GM12878 (cell line): Measurements from ENCODE around the gene GET3. TPM values are rescaled to one million over a fixed set of nuclear protein-coding genes. Genes with fewer than 3 reads are reported as not detected.

ENCODE experiments used
- ATF2 ChIP-seq: IDR thresholded peaks from 2 replicates; pipeline ENCODE4 v1.6.1; 2012; ENCODE audit warnings: low read length, inconsistent platforms
- BACH1 ChIP-seq: fragments of 450-650 bp; IDR thresholded peaks from 2 replicates; pipeline ENCODE4 v1.6.1; 2017; ENCODE audit warnings: mild to moderate bottlenecking, borderline replicate concordance
- PRDM15 ChIP-seq: fragments of 450-650 bp; formaldehyde crosslinking; IDR thresholded peaks from 2 replicates; pipeline ENCODE4 v1.4.0; 2020; ENCODE audit warnings: mild to moderate bottlenecking, moderate library complexity
- SMAD5 ChIP-seq: IDR thresholded peaks from 2 replicates; pipeline ENCODE4 v1.6.1; 2016; ENCODE audit warnings: antibody characterized with exemption, low read depth
- TCF12 ChIP-seq: IDR thresholded peaks from 2 replicates; pipeline ENCODE4 v1.6.1; 2011; ENCODE audit warnings: low read depth, mild to moderate bottlenecking, low read length
- ZBTB4 ChIP-seq: fragments of 450-650 bp; formaldehyde crosslinking; IDR thresholded peaks from 2 replicates; pipeline ENCODE4 v1.4.0; 2022; ENCODE audit warnings: mild to moderate bottlenecking, moderate library complexity
- polyA plus RNA-seq, 11 experiments: library from polyadenylated mRNA; depleted of rRNA in 4 of 11; unstranded in 6 of 11; stranded (reverse) in 5 of 11; fragments of >200 nt; fragmentation: Nextera tagmentation in 4 of 11; fragmentation: Illumina TruSeq in 1 of 11; extraction: Ambion mirVana in 4 of 11; extraction: Trizol in 1 of 11; gene quantifications; 1 replicate in 1 of 11; 2 replicates in 10 of 11; pipeline versions ENCODE4 v1.2.1 to v1.2.3, GENCODE V29; 2011 to 2016; ENCODE audit warnings: inconsistent platforms in 2 of 11, missing spikeins in 2 of 11, low read depth in 1 of 11
- total RNA-seq, 4 experiments: library from RNA; depleted of rRNA in 3 of 4; stranded (reverse); fragments of >200 nt in 3 of 4; fragmentation: Illumina TruSeq in 1 of 4; extraction: Trizol in 1 of 4; gene quantifications; 2 replicates each; pipeline versions ENCODE4 v1.2.1 to v1.2.3, GENCODE V29; 2013 to 2021

The GET3 gene
- total and polyA plus RNA-seq, 10 of the 15 experiments (the other 5 are each of a cell fraction or from before 2014, with no cell fraction given) = 14.5 to 144 (median 97.2) TPM

GRCh38 chr19:12689581-12690216, 47.6 kb upstream of the GET3 start (continued):
- TF ChIP-seq ZBTB4 (CRISPR knock-in tag) (no peak), PRDM15 (CRISPR knock-in tag) (no peak), BACH1 (no peak), TCF12 (no peak), ATF2 (no peak), SMAD5 (no peak)
